ENCODE data around the gene NCKIPSD.

DNA sequence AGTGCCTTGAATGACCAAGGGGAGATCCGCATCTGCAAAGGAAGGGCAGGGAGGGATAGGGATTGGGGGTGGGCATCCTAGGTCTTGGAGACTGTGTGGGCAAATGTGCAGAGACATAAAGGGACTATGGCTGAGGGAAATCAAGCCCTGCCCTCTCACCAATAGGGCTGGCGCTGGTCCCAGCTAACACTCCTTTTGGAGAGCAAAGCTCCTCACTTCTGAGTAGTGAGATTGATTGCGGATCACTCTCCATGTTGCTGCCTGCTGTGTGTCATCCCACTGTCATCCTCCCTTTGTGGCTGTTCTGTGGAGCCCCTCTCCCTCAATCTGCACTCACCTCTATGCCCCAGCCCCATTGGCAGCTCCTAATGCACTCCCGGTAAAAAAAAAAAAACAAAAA is 20.8 kb downstream of the NCKIPSD start:
- TF ChIP-seq POLR2A (IDR thresholded peaks at IDR 0.05; ENCODE audit: low read length) (no peak), GATA1 (IDR thresholded peaks at IDR 0.05; ENCODE audit: low read depth, low read length) (no peak)

Measured in erythroblast (primary cell).